ENCODE measurements around the gene ACP7. TPM values are rescaled to one million over a fixed set of nuclear protein-coding genes. Genes with fewer than 3 reads are reported as not detected.

The ACP7 gene
- total and polyA plus RNA-seq, 9 of the 15 experiments (the other 6 are each of a cell fraction or from before 2014, with no cell fraction given): not detected

GRCh38 chr19:39125554-39126311, 41.6 kb downstream of the ACP7 start, which contains the start of gene PAK4 (continued):
- TF ChIP-seq NR4A1 (CRISPR knock-in tag; IDR thresholded peaks at IDR 0.05): no peak
- 0 out of 2 replicates have a peak, but pooled peaks have one; percentile 22 for TF ChIP-seq NR4A1 (tag; IDR thresholded peaks at IDR 0.05)
- TF ChIP-seq ZNF589 (CRISPR knock-in tag; IDR thresholded peaks at IDR 0.05; ENCODE audit: low read depth): no peak
- peak; percentile 89 for TF ChIP-seq RBFOX2 (IDR thresholded peaks at IDR 0.05; ENCODE audit: low read depth, low read length)
- no peak for TF ChIP-seq TAF9B (IDR thresholded peaks at IDR 0.05; ENCODE audit: partially characterized antibody)
- 0 out of 2 replicates have a peak, but pooled peaks have one; percentile 25 for TF ChIP-seq ZBTB40 (IDR thresholded peaks at IDR 0.05)
- TF ChIP-seq ZBTB40 (CRISPR knock-in tag; IDR thresholded peaks at IDR 0.05): no peak
- TF ChIP-seq IRF1 (CRISPR knock-in tag; IDR thresholded peaks at IDR 0.05; ENCODE audit: borderline replicate concordance): no peak
- TF ChIP-seq ZBTB26 (CRISPR knock-in tag; IDR thresholded peaks at IDR 0.05): no peak
- peak; percentile 76; the same call in 1 of the 2 replicates for TF ChIP-seq EP400 (IDR thresholded peaks at IDR 0.05)
- TF ChIP-seq SMAD2 (IDR thresholded peaks at IDR 0.05; ENCODE audit: low read depth, low read length): no peak
- TF ChIP-seq HCFC1 (IDR thresholded peaks at IDR 0.05; ENCODE audit: low read depth, low read length): peak; percentile 36; the same call in 1 of the 2 replicates
- TF ChIP-seq ASH1L (IDR thresholded peaks at IDR 0.05; ENCODE audit: borderline replicate concordance, low read depth, partially characterized antibody): peak; percentile 81
- TF ChIP-seq RCOR1 (IDR thresholded peaks at IDR 0.05; ENCODE audit: borderline replicate concordance in 1 of 2, low read depth in 2 of 2, low read length in 2 of 2): 0 out of 4 replicates have a peak, but pooled peaks of 1 of the 2 experiments have one; percentile 2
- 0 out of 2 replicates have a peak, but pooled peaks have one; percentile 14 for TF ChIP-seq RHOXF2B (CRISPR knock-in tag; conservative IDR thresholded peaks at IDR 0.05)
- peak; percentile 73 to 78 for TF ChIP-seq NRF1 (conservative IDR thresholded peaks at IDR 0.05 in 1 of 2, IDR thresholded peaks at IDR 0.05 in 1 of 2)

All from K562 (cell line).